WTC11 (cell line): ENCODE data around the gene ACSF3. TPM values are rescaled to one million over a fixed set of nuclear protein-coding genes. Genes with fewer than 3 reads are reported as not detected.

ENCODE experiments used
- ATAC-seq: fragments of 200-7000 bp; cut with Tn5 transposase; 2 replicates; pipeline ENCODE4 v1.10.0; 2021; ENCODE audit warnings: mild to moderate bottlenecking, moderate library complexity
- CTCF ChIA-PET: fragments of 300-600 bp; sonication (Branson Sonifier 250); formaldehyde crosslinking; loops from one replicate; lab custom pipeline; 2021; ENCODE audit warnings: antibody characterized with exemption; lab: Charles Lee
- POLR2A ChIA-PET: fragments of 350-600 bp; sonication (Branson Sonifier 250); formaldehyde crosslinking; loops from one replicate; lab custom pipeline; 2021; ENCODE audit warnings: antibody characterized with exemption; lab: Charles Lee
- DNase-seq: peaks from one replicate; pipeline ENCODE4 v3.0.0; 2021; ENCODE audit warnings: low spot score
- H3K27ac Mint-ChIP-seq: 2 replicates; pipeline ENCODE4 v1.8.0; 2021; ENCODE audit warnings: mixed read lengths
- H3K27me3 Mint-ChIP-seq: 2 replicates; pipeline ENCODE4 v1.8.0; 2021; ENCODE audit warnings: low read depth, mild to moderate bottlenecking, moderate library complexity, mixed read lengths
- H3K36me3 Mint-ChIP-seq: 2 replicates; pipeline ENCODE4 v1.8.0; 2021; ENCODE audit warnings: mixed read lengths
- H3K4me1 Mint-ChIP-seq: 2 replicates; pipeline ENCODE4 v1.8.0; 2022; ENCODE audit warnings: mixed read lengths
- H3K4me3 Mint-ChIP-seq: 2 replicates; pipeline ENCODE4 v1.8.0; 2021; ENCODE audit warnings: mild to moderate bottlenecking, moderate library complexity, mixed read lengths
- H3K9me3 Mint-ChIP-seq: 2 replicates; pipeline ENCODE4 v1.8.0; 2021; ENCODE audit warnings: mixed read lengths
- CREM ChIP-seq: sonication (generic); formaldehyde crosslinking; IDR thresholded peaks from 2 replicates; pipeline ENCODE4 v1.8.1; 2022; ENCODE audit warnings: mild to moderate bottlenecking, missing genetic modification reagents, moderate library complexity
- ELF4 ChIP-seq: sonication (generic); formaldehyde crosslinking; IDR thresholded peaks from 2 replicates; pipeline ENCODE4 v1.8.1; 2022; ENCODE audit warnings: low read depth, mild to moderate bottlenecking, moderate library complexity, missing genetic modification reagents
- OVOL2 ChIP-seq: fragments of 250-450 bp; sonication (Bioruptor Pico); IDR thresholded peaks from 2 replicates; pipeline ENCODE4 v1.9.0; 2021; ENCODE audit warnings: mild to moderate bottlenecking, borderline replicate concordance
- SMAD3 ChIP-seq: sonication (generic); formaldehyde crosslinking; IDR thresholded peaks from 2 replicates; pipeline ENCODE4 v1.8.0; 2022; ENCODE audit warnings: missing genetic modification reagents, mild to moderate bottlenecking, borderline replicate concordance
- SOX15 ChIP-seq: fragments of 250-450 bp; sonication (Bioruptor Pico); IDR thresholded peaks from 2 replicates; pipeline ENCODE4 v1.9.0; 2021; ENCODE audit warnings: mild to moderate bottlenecking
- SP1 ChIP-seq: sonication (generic); formaldehyde crosslinking; conservative IDR thresholded peaks from 2 replicates; pipeline ENCODE4 v1.8.1; 2022; ENCODE audit warnings: missing genetic modification reagents
- TEAD1 ChIP-seq: sonication (generic); formaldehyde crosslinking; IDR thresholded peaks from 2 replicates; pipeline ENCODE4 v1.8.0; 2022; ENCODE audit warnings: mild to moderate bottlenecking, missing genetic modification reagents
- ZNF317 ChIP-seq: sonication (generic); formaldehyde crosslinking; IDR thresholded peaks from 2 replicates; pipeline ENCODE4 v1.8.1; 2023; ENCODE audit warnings: low read depth, mild to moderate bottlenecking, moderate library complexity, missing genetic modification reagents, borderline replicate concordance
- ZNF396 ChIP-seq: fragments of 250-450 bp; sonication (Bioruptor Pico); IDR thresholded peaks from 2 replicates; pipeline ENCODE4 v1.8.0; 2021; ENCODE audit warnings: mild to moderate bottlenecking, moderate library complexity, borderline replicate concordance
- ZNF423 ChIP-seq: fragments of 250-450 bp; sonication (Bioruptor Pico); IDR thresholded peaks from 2 replicates; pipeline ENCODE4 v2.1.2; 2022; ENCODE audit warnings: mild to moderate bottlenecking, moderate library complexity
- ZNF671 ChIP-seq: fragments of 250-450 bp; sonication (Bioruptor Pico); IDR thresholded peaks from 2 replicates; pipeline ENCODE4 v1.8.0; 2021; ENCODE audit warnings: mild to moderate bottlenecking
- total RNA-seq: library from RNA; stranded (reverse); gene quantifications from 3 replicates; pipeline ENCODE4 v1.2.3, GENCODE V29; 2021
- TF ChIP-seq, protein P1 (sequence below): sonication (generic); formaldehyde crosslinking; IDR thresholded peaks from 2 replicates; pipeline ENCODE4 v1.8.1; 2022; ENCODE audit warnings: low read depth, mild to moderate bottlenecking, moderate library complexity, missing genetic modification reagents, borderline replicate concordance
- TF ChIP-seq, protein P2 (sequence below): sonication (generic); formaldehyde crosslinking; IDR thresholded peaks from 2 replicates; pipeline ENCODE4 v1.8.0; 2022; ENCODE audit warnings: missing genetic modification reagents
- TF ChIP-seq, protein P3 (sequence below): sonication (generic); formaldehyde crosslinking; IDR thresholded peaks from 2 replicates; pipeline ENCODE4 v1.8.0; 2023; ENCODE audit warnings: mild to moderate bottlenecking, missing genetic modification reagents
- TF ChIP-seq, protein P4 (sequence below): sonication (generic); formaldehyde crosslinking; IDR thresholded peaks from 2 replicates; pipeline ENCODE4 v1.8.1; 2023; ENCODE audit warnings: mild to moderate bottlenecking, missing genetic modification reagents, moderate library complexity
- TF ChIP-seq, protein P5 (sequence below): fragments of 250-450 bp; sonication (Bioruptor Pico); IDR thresholded peaks from 2 replicates; pipeline ENCODE4 v2.1.2; 2022; ENCODE audit warnings: mild to moderate bottlenecking, moderate library complexity
- TF ChIP-seq, protein P6 (sequence below): fragments of 250-450 bp; sonication (Bioruptor Pico); IDR thresholded peaks from 2 replicates; pipeline ENCODE4 v1.9.0; 2021; ENCODE audit warnings: moderate library complexity, mild to moderate bottlenecking, inconsistent platforms, borderline replicate concordance
- TF ChIP-seq, protein P7 (sequence below): fragments of 250-450 bp; sonication (Bioruptor Pico); IDR thresholded peaks from 2 replicates; pipeline ENCODE4 v1.8.0; 2021; ENCODE audit warnings: mild to moderate bottlenecking
- TF ChIP-seq, protein P8 (sequence below): sonication (generic); formaldehyde crosslinking; IDR thresholded peaks from 2 replicates; pipeline ENCODE4 v1.8.0; 2022; ENCODE audit warnings: mild to moderate bottlenecking, missing genetic modification reagents
- TF ChIP-seq, protein P9 (sequence below): sonication (generic); formaldehyde crosslinking; IDR thresholded peaks from 2 replicates; pipeline ENCODE4 v1.8.0; 2023; ENCODE audit warnings: missing genetic modification reagents

The ACSF3 gene
- total RNA-seq, 1 experiment from 2014 or later, result 22.9 TPM

DNA sequence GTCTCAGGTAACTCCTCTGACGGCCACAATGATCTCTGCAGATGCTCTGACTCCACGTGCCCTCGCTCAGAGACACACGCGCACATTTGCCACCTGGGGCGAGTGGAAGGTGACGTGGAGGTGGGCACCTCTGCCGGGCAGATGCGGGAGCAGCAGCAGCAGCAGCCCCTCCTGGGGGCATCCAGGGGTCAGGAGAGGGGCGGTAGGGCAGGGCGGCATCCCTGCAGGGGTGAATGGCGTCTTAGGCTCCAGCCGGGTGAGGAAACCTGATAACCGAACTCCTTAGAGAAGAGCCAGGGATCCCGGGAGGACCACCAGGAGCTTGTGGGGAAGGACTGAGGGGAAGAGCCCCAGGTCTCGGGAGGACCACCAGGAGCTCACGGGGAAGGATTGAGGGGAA lies 43.3 kb downstream of the ACSF3 start:
- CTCF ChIA-PET, result interaction anchor here (1.2 to 1.5 kb wide), 2 partner anchors 30 to 399 kb away, joined by 4 to 6 read pairs; no protein-coding TSS in a partner anchor
- TF ChIP-seq SOX15 (no peak), ZNF317 (no peak), ZNF671 (CRISPR knock-in tag) (no peak), SP1 (CRISPR knock-in tag) (no peak), CREM (CRISPR knock-in tag) (no peak), ELF4 (CRISPR knock-in tag) (no peak), ZNF396 (CRISPR knock-in tag) (no peak)
- TF ChIP-seq, protein P1, sequence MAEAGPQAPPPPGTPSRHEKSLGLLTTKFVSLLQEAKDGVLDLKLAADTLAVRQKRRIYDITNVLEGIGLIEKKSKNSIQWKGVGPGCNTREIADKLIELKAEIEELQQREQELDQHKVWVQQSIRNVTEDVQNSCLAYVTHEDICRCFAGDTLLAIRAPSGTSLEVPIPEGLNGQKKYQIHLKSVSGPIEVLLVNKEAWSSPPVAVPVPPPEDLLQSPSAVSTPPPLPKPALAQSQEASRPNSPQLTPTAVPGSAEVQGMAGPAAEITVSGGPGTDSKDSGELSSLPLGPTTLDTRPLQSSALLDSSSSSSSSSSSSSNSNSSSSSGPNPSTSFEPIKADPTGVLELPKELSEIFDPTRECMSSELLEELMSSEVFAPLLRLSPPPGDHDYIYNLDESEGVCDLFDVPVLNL, result no peak
- TF ChIP-seq, protein P2, sequence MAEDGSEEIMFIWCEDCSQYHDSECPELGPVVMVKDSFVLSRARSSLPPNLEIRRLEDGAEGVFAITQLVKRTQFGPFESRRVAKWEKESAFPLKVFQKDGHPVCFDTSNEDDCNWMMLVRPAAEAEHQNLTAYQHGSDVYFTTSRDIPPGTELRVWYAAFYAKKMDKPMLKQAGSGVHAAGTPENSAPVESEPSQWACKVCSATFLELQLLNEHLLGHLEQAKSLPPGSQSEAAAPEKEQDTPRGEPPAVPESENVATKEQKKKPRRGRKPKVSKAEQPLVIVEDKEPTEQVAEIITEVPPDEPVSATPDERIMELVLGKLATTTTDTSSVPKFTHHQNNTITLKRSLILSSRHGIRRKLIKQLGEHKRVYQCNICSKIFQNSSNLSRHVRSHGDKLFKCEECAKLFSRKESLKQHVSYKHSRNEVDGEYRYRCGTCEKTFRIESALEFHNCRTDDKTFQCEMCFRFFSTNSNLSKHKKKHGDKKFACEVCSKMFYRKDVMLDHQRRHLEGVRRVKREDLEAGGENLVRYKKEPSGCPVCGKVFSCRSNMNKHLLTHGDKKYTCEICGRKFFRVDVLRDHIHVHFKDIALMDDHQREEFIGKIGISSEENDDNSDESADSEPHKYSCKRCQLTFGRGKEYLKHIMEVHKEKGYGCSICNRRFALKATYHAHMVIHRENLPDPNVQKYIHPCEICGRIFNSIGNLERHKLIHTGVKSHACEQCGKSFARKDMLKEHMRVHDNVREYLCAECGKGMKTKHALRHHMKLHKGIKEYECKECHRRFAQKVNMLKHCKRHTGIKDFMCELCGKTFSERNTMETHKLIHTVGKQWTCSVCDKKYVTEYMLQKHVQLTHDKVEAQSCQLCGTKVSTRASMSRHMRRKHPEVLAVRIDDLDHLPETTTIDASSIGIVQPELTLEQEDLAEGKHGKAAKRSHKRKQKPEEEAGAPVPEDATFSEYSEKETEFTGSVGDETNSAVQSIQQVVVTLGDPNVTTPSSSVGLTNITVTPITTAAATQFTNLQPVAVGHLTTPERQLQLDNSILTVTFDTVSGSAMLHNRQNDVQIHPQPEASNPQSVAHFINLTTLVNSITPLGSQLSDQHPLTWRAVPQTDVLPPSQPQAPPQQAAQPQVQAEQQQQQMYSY (CRISPR knock-in tag), result no peak
- TF ChIP-seq, protein P3, sequence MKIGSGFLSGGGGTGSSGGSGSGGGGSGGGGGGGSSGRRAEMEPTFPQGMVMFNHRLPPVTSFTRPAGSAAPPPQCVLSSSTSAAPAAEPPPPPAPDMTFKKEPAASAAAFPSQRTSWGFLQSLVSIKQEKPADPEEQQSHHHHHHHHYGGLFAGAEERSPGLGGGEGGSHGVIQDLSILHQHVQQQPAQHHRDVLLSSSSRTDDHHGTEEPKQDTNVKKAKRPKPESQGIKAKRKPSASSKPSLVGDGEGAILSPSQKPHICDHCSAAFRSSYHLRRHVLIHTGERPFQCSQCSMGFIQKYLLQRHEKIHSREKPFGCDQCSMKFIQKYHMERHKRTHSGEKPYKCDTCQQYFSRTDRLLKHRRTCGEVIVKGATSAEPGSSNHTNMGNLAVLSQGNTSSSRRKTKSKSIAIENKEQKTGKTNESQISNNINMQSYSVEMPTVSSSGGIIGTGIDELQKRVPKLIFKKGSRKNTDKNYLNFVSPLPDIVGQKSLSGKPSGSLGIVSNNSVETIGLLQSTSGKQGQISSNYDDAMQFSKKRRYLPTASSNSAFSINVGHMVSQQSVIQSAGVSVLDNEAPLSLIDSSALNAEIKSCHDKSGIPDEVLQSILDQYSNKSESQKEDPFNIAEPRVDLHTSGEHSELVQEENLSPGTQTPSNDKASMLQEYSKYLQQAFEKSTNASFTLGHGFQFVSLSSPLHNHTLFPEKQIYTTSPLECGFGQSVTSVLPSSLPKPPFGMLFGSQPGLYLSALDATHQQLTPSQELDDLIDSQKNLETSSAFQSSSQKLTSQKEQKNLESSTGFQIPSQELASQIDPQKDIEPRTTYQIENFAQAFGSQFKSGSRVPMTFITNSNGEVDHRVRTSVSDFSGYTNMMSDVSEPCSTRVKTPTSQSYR (CRISPR knock-in tag), result no peak
- TF ChIP-seq, protein P4, sequence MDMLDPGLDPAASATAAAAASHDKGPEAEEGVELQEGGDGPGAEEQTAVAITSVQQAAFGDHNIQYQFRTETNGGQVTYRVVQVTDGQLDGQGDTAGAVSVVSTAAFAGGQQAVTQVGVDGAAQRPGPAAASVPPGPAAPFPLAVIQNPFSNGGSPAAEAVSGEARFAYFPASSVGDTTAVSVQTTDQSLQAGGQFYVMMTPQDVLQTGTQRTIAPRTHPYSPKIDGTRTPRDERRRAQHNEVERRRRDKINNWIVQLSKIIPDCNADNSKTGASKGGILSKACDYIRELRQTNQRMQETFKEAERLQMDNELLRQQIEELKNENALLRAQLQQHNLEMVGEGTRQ, result no peak
- TF ChIP-seq, all 79 proteins: peak for 0
- POLR2A ChIA-PET, result no interaction called here
- ATAC-seq (no peak), DNase-seq (no peak)
- peaks cover 16% of the 10 kb centered on the region for H3K36me3 Mint-ChIP-seq
- no peak overlapping the region for H3K27ac Mint-ChIP-seq
- no peak overlapping the region for H3K4me3 Mint-ChIP-seq
- H3K4me1 Mint-ChIP-seq, result peaks cover 3% of the 10 kb centered on the region
- no peaks in the 10 kb centered on the region for H3K9me3 Mint-ChIP-seq
- H3K27me3 Mint-ChIP-seq, result no peaks in the 10 kb centered on the region

DNA sequence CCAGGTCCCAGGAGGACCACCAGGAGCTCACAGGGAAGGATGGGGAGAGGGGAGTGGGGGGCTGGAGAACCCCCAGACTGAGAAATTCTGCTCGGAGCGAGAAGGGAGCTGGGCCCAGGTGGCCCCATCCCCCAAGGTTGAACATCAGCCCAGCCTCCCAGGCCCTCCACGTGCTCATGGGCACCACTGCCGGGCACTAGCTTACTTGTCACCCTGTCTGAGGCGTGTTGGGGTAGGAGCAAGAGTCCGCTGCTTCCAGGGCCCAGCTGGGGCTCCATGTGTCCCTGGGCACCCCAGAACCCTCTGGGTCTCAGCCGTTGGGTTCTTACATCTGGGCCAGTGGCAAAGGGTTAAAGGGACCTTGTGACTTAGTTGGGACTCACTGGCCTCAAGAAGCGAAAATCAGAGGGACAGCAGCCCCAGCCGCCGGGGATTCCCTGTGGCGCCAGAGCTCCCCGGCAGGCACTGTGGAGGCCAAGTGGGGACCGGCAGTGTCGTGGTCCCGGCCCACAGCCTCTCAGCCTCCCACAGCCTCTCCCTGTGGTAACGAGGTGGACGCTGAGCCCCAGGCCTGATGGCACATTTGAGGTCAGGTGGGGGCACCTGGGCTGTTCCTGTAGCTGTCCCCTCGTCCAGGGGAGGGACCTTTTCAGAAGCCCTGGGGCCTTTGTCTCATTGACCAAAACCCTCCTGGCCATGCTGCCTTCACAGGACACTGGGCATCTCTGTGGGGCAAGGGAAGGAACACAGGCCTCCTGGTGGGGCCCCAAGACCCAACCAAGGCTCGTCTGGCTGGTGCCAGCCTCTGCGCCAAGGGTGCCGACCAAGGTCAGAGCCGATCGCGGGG lies 44.2 kb downstream of the ACSF3 start:
- H3K36me3 Mint-ChIP-seq, result peaks cover 16% of the 10 kb centered on the region
- H3K27me3 Mint-ChIP-seq, result no peaks in the 10 kb centered on the region
- no peak for ATAC-seq
- H3K4me3 Mint-ChIP-seq, result no peak overlapping the region
- H3K4me1 Mint-ChIP-seq, result peaks cover 3% of the 10 kb centered on the region
- no peak overlapping the region for H3K27ac Mint-ChIP-seq
- POLR2A ChIA-PET, result no interaction called here
- CTCF ChIA-PET, result interaction anchor here (1.2 to 1.5 kb wide), 2 partner anchors 29 to 400 kb away, joined by 4 to 6 read pairs; no protein-coding TSS in a partner anchor
- DNase-seq, result no peak
- H3K9me3 Mint-ChIP-seq, result no peaks in the 10 kb centered on the region
- TF ChIP-seq, protein P5, sequence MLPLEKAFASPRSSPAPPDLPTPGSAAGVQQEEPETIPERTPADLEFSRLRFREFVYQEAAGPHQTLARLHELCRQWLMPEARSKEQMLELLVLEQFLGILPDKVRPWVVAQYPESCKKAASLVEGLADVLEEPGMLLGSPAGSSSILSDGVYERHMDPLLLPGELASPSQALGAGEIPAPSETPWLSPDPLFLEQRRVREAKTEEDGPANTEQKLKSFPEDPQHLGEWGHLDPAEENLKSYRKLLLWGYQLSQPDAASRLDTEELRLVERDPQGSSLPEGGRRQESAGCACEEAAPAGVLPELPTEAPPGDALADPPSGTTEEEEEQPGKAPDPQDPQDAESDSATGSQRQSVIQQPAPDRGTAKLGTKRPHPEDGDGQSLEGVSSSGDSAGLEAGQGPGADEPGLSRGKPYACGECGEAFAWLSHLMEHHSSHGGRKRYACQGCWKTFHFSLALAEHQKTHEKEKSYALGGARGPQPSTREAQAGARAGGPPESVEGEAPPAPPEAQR (CRISPR knock-in tag), result no peak
- TF ChIP-seq, protein P6, sequence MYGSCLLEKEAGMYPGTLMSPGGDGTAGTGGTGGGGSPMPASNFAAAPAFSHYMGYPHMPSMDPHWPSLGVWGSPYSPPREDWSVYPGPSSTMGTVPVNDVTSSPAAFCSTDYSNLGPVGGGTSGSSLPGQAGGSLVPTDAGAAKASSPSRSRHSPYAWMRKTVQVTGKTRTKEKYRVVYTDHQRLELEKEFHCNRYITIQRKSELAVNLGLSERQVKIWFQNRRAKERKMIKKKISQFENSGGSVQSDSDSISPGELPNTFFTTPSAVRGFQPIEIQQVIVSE (CRISPR knock-in tag), result no peak
- TF ChIP-seq, protein P7, sequence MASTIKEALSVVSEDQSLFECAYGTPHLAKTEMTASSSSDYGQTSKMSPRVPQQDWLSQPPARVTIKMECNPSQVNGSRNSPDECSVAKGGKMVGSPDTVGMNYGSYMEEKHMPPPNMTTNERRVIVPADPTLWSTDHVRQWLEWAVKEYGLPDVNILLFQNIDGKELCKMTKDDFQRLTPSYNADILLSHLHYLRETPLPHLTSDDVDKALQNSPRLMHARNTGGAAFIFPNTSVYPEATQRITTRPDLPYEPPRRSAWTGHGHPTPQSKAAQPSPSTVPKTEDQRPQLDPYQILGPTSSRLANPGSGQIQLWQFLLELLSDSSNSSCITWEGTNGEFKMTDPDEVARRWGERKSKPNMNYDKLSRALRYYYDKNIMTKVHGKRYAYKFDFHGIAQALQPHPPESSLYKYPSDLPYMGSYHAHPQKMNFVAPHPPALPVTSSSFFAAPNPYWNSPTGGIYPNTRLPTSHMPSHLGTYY (CRISPR knock-in tag), result no peak
- no peak for TF ChIP-seq ZNF671 (CRISPR knock-in tag)
- no peak for TF ChIP-seq OVOL2 (CRISPR knock-in tag)
- TF ChIP-seq TEAD1 (CRISPR knock-in tag), result no peak
- no peak for TF ChIP-seq ZNF396 (CRISPR knock-in tag)
- TF ChIP-seq SMAD3 (CRISPR knock-in tag), result no peak
- TF ChIP-seq, protein P8, sequence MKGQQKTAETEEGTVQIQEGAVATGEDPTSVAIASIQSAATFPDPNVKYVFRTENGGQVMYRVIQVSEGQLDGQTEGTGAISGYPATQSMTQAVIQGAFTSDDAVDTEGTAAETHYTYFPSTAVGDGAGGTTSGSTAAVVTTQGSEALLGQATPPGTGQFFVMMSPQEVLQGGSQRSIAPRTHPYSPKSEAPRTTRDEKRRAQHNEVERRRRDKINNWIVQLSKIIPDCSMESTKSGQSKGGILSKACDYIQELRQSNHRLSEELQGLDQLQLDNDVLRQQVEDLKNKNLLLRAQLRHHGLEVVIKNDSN (CRISPR knock-in tag), result no peak
- TF ChIP-seq, protein P9, sequence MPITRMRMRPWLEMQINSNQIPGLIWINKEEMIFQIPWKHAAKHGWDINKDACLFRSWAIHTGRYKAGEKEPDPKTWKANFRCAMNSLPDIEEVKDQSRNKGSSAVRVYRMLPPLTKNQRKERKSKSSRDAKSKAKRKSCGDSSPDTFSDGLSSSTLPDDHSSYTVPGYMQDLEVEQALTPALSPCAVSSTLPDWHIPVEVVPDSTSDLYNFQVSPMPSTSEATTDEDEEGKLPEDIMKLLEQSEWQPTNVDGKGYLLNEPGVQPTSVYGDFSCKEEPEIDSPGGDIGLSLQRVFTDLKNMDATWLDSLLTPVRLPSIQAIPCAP (CRISPR knock-in tag), result no peak
- TF ChIP-seq ZNF423, result no peak
